Fibroblast of the conjunctiva (primary cell): ENCODE data around the gene NUDC.
"Not testable (repeated sequence)": the region's sequence is repeated elsewhere in the genome, so short reads cannot be mapped to it uniquely, and the experiment has no call there.

Experiments
- DNase-seq: peaks from one replicate; pipeline ENCODE4 v3.0.0-alpha.2; 2010; ENCODE audit warnings: low read depth

NUDC gene

GRCh38 chr1:26911399-26912146 is 10.0 kb upstream of the NUDC start:
- no peak for DNase-seq

GRCh38 chr1:26912147-26912490 is 9.4 kb upstream of the NUDC start:
- no peak for DNase-seq

DNA sequence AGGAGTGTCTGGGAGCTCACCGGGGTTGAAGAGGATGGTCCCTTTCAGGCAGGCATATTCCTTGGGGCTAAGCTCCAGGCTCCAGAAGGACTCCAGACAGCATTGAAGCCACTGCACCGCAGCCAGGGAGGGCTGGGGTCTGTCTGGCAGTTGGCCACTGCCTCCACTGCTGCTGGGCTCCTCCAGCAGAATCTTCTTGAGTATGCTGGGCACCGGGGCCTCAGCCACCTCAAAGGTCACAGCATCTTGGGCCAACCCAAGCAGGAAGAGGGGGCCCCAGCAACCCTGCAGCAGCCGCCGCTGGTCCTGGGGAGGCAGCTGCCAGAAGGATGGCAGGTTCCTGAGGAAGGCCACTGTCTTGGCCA is 8.2 kb upstream of the NUDC start:
- no peak for DNase-seq

DNA sequence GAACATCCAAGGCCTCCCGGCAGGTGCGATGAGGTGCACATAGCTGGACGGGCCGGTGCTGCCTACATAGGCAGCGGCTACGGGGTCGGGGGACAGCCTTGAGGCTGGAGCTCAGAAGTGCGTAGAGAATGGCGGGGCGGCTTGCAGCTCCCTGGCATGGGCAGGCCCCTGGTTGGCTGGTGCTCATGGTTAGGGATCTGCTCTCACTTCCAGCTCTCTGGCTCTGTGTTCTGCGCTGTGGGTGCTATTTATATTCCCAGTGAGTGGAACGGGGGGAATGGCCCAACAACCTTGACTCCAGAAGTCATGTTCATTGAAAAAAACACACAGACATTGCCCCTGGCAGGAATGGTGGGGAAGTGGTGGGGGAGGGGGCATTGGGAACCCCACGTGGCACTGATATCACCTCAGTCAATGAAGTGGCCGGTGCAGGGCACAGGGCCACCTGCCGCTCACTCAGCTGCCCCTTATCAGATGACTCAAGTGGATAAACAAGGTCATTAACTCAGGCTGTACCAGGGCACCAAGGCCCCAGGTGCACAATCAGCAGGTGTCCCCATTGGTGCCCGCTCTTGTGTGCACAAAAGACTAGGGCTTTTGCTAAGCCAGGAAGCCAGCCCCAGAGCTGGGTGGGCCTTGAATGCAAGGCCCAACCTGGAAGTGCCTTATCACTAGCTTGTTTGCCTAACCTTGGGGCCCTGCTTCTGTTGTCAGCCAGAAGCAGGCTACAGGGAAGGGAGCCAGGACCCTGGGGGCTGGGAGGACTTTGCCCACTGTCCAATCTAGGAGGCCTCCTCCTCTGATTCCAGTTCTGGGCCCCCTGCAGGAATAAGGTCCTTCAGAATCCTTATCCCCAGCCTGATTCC is 7.6 kb upstream of the NUDC start, which contains the start of gene NR0B2:
Gene NR0B2, minus strand, starts transcription at position 222 of the 866 bp plus-strand sequence. Its CDS starts 35 bp downstream, at position 187.
- DNase-seq = no peak

- no peak for DNase-seq
Measured at GRCh38 chr1:26915204-26915842, 6.2 kb upstream of the NUDC start.

- no peak for DNase-seq
Measured at GRCh38 chr1:26921126-26921539, 410 bp upstream of the NUDC start.

- DNase-seq = no peak
Measured at GRCh38 chr1:26922431-26922729, 837 bp downstream of the NUDC start.

- no peak for DNase-seq
Measured at GRCh38 chr1:26922901-26923300, 1.4 kb downstream of the NUDC start.

DNA sequence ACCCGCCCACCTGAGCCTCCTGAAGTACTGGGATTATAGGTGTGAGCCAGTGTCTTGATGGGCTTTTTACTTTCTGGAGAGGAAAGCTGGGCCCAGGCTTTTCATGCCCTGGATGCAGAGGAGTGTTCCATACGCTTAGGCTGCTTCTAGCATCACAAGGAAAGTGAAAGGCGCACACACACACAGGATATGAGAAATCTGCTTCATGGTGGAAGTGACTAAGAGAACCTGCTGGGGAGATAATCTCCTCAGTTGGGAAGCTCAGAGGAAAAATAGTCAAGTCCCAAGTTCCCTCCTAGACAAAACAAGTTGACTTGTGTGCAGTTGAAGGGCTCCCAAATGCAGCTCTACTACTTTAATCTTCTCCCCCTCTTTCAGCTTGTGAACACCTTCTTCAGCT is 2.2 kb downstream of the NUDC start:
- DNase-seq = no peak

GRCh38 chr1:26932531-26932930 is 11.0 kb downstream of the NUDC start:
- DNase-seq = no peak

- DNase-seq = no peak
Measured at GRCh38 chr1:26936823-26937222, 15.3 kb downstream of the NUDC start.

GRCh38 chr1:26938004-26938658 is 16.6 kb downstream of the NUDC start:
- DNase-seq = no peak

- DNase-seq = no peak
Measured at GRCh38 chr1:26938659-26939025, 17.1 kb downstream of the NUDC start.

DNA sequence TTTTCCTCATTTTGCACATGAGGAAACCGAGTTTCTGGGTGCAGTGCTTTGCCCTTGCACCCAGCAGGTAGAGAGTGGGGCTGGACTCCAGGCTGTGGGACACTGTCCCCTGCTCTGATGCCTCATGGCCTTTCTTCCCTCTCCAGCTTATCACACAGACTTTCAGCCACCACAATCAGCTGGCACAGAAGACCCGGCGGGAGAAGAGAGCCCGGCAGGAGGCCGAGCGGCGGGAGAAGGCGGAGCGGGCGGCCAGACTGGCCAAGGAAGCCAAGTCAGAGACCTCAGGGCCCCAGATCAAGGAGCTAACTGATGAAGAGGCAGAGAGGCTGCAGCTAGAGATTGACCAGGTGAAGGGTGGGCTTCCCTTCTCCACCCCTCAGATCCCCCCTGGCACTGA is 19.8 kb downstream of the NUDC start:
- DNase-seq = no peak

GRCh38 chr1:26942656-26943055 is 21.1 kb downstream of the NUDC start:
- DNase-seq = no peak

GRCh38 chr1:26945138-26945537 is 23.6 kb downstream of the NUDC start:
- DNase-seq = no peak

GRCh38 chr1:26945728-26946127 is 24.2 kb downstream of the NUDC start:
- DNase-seq = no peak

DNA sequence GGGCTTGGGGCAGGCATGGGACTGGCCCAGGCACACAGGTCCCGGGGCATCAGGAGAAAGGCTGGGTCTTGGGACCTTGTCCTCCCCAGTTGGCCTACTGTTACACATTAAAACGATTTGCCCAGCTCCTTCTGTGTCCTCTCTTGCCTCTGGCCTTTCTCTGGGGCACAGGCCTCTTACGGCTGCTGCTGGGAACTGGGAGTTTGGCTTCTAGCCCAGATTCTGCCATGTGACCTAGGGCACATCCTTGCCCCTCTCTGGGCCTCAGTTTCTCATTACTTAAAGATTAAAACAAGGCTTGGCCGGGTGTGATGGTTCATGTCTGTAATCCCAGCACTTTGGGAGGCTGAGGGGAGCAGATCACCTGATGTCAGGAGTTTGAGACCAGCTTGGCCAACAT is 24.7 kb downstream of the NUDC start:
- DNase-seq = no peak

- not testable (repeated sequence) for DNase-seq
Measured at GRCh38 chr1:26948725-26949057, 27.1 kb downstream of the NUDC start.

DNA sequence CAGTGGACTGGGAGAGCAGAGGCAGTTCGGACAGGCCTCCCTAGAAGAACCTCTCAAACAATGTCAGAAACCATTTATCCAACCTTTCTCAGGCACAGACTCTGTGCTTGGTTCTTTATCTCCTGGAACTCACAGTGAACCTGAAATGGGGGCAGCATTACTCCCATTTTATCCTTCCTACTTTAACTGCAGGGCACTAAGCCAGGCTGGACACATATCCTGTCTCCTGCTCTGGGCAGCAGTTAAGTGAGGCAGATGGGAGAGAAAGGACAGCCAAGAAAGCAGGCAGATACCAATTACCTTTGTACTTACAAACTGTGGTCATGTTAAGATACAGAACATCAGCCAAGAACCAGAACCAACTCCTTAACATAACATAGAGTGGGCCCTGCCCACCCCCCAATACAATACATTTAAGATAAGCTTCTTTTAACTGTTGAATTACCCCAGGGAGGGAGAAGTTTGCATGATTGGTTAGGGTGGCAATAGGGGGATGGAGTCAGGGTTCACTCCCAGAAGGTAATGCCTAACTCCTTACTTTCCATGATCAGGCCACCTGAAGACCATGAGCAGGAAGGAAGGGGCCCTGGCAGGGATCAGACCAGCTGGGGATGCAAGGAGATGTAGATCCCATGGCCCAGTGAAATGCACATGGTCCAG is 27.9 kb downstream of the NUDC start:
- DNase-seq = no peak

- DNase-seq = no peak
Measured at GRCh38 chr1:26949926-26950319, 28.4 kb downstream of the NUDC start.

DNA sequence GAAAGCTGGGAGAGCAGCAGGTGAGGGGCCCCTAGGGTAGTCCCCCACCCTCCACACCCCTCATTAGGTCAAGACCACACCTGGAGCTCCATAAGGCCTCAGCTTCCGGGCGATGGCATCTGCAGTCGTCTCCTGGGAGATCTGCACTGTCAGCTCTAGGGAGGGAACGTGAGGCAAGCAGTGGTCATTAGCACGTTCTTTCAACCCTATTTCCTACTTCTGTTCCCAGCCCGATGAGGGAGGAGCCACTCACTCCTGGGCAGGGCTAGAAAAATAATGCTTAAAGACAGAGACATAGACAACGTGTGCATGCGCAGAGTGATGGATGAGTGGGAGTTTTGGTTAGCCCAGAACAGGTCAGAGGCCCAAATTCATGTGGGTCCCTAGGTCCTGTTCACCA is 29.1 kb downstream of the NUDC start:
- DNase-seq = no peak
